ENCODE data around the gene CCDC51. TPM values are rescaled to one million over a fixed set of nuclear protein-coding genes. Genes with fewer than 3 reads are reported as not detected.

CCDC51 gene
- total RNA-seq, 1 donor from 2014 or later, result 11.5 TPM

- no peak for DNase-seq (ENCODE audit: extremely low spot score in 2 of 2)
- Histone ChIP-seq H3K4me3 (peak overlapping the region; percentile 79 to 97), H3K4me1 (peaks cover 89% of the 10 kb centered on the region), H3K27ac (peak overlapping the region; percentile 85), H3K27me3 (no peaks in the 10 kb centered on the region), H3K36me3 (peaks cover 0 to 3% of the 10 kb centered on the region in 2 donors), H3K9me3 (no peaks in the 10 kb centered on the region)
- intact Hi-C loops (cut with DNase I), result no loop called here
- TF ChIP-seq CTCF (IDR thresholded peaks at IDR 0.05) (no peak), POLR2AphosphoS5 (IDR thresholded peaks at IDR 0.05; ENCODE audit: insufficient read depth in 1 of 2, low read depth in 1 of 2) (peak in 1 of 2 donors; percentile 65), POLR2A (IDR thresholded peaks at IDR 0.05) (peak in 1 of 2 donors; percentile 43)
Observed at GRCh38 chr3:48428572-48429316, 11.2 kb downstream of the CCDC51 start.

DNA sequence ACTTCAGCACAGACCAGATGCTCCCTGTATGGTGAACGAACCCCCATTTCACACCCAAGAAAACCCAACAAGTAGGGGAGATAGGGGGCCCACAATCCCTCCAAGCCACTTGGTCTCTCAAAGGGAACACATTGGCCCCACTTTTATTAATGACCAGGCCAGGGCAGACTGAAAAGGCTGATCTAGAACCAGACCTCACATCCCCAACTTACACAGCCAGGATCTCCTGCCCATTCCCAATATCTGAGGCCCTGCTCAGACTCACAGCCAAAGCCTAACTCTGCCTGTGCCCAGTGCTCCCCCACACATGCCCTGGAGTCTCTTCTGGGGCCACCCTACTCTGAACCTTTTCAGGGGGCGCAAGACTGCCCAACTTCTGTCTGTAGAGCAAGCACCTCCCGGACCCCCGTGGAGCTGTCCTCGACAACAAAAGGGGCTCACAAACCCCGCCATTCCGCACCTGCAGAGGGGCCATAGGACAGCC is 11.8 kb downstream of the CCDC51 start:
- no peaks in the 10 kb centered on the region for H3K9me3 ChIP-seq
- peak overlapping the region; percentile 85 for H3K27ac ChIP-seq
- TF ChIP-seq POLR2AphosphoS5 (IDR thresholded peaks at IDR 0.05; ENCODE audit: insufficient read depth in 1 of 2, low read depth in 1 of 2) (no peak), CTCF (IDR thresholded peaks at IDR 0.05) (no peak), POLR2A (IDR thresholded peaks at IDR 0.05) (no peak)
- no peaks in the 10 kb centered on the region for H3K27me3 ChIP-seq
- peaks cover 0 to 9% of the 10 kb centered on the region in 2 donors for H3K36me3 ChIP-seq
- intact Hi-C loops (cut with DNase I), result no loop called here
- DNase-seq (ENCODE audit: extremely low spot score in 2 of 2), result no peak
- H3K4me3 ChIP-seq, result peak overlapping the region; percentile 79 to 97
- peaks cover 89% of the 10 kb centered on the region for H3K4me1 ChIP-seq

DNA sequence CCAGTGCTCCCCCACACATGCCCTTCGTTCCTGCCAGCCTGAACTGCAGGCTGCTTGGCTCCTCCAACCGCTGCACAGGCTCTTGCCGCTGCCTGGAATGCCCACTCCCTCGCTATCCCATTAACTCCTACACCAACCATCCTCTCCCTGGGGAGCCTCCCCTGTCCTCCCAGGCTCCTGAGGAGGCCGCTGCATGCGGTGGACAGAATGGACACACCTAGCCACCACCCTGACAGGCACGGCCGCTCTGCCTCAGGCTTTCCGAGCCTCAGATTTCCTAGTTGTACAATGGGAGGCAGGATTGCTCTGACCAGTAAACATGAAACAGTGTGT is 12.3 kb downstream of the CCDC51 start:
- DNase-seq (ENCODE audit: extremely low spot score in 2 of 2), result no peak
- no peak for TF ChIP-seq CTCF (IDR thresholded peaks at IDR 0.05)
- no peak for TF ChIP-seq POLR2A (IDR thresholded peaks at IDR 0.05)
- TF ChIP-seq POLR2AphosphoS5 (IDR thresholded peaks at IDR 0.05; ENCODE audit: insufficient read depth in 1 of 2, low read depth in 1 of 2), result no peak
- Histone ChIP-seq H3K36me3 (peaks cover 0 to 15% of the 10 kb centered on the region in 2 donors), H3K9me3 (no peaks in the 10 kb centered on the region), H3K4me3 (peak overlapping the region; percentile 79 to 97), H3K27ac (peak overlapping the region; percentile 85), H3K4me1 (peaks cover 89% of the 10 kb centered on the region), H3K27me3 (no peaks in the 10 kb centered on the region)
- intact Hi-C loops (cut with DNase I), result no loop called here

DNA sequence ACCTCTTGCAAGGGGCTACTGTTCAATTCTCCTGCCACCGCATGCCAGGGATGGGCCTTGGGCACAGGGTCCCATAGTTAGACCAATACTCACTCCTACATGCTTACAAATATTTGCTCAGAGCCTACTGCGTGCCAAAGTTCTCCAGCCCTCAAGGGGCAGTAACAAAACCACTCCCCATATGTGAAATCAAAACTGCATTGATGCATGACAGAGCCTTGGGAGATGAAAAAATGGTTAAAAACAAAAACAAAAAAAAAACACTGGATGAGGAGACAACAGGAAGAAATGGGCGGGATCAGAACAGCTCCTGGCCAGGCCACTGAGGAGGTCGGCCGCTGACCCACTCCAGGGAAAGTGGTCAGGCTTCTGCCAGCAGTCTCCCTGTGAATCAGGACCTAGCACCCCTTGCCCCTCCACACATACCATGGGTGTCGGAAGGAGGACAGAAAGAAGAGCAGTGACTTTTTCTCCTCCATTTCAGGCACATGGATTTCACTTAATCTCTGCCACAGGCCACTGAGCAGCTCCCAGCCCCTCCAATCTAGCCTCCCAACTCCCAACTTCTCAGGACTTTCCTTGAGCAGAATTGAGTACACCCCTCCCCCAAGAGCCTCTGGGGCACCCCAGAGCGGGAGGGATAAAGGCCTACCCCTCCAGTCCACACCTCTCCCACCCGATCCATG is 12.8 kb downstream of the CCDC51 start:
- H3K4me3 ChIP-seq, result peak overlapping the region; percentile 79 to 97
- peak overlapping the region; percentile 85 for H3K27ac ChIP-seq
- peaks cover 90% of the 10 kb centered on the region for H3K4me1 ChIP-seq
- no peaks in the 10 kb centered on the region for H3K9me3 ChIP-seq
- H3K27me3 ChIP-seq, result no peaks in the 10 kb centered on the region
- intact Hi-C loops (cut with DNase I), result no loop called here
- peaks cover 0 to 16% of the 10 kb centered on the region in 2 donors for H3K36me3 ChIP-seq
- TF ChIP-seq POLR2AphosphoS5 (IDR thresholded peaks at IDR 0.05; ENCODE audit: insufficient read depth in 1 of 2, low read depth in 1 of 2) (no peak), CTCF (IDR thresholded peaks at IDR 0.05) (no peak)
- DNase-seq (ENCODE audit: extremely low spot score in 2 of 2), result no peak
